Stimulated activated CD4-positive, alpha-beta T cell treated with anti-CD3 and anti-CD28 coated beads, Interleukin-4, amount 100 ng/mL, for 48 hours (primary cell): ENCODE data around the gene GALP.
A peak's percentile ranks its signal among the peaks of the same experiment; 100 is the strongest.
"Not testable (repeated sequence)": the region's sequence is repeated elsewhere in the genome, so short reads cannot be mapped to it uniquely, and the experiment has no call there.

Experiments used
- DNase-seq, 2 donors: peaks; one replicate each; pipeline ENCODE4 v3.0.0-alpha.2; 2020; ENCODE audit warnings: low read depth in 2 of 2

The GALP gene

DNA sequence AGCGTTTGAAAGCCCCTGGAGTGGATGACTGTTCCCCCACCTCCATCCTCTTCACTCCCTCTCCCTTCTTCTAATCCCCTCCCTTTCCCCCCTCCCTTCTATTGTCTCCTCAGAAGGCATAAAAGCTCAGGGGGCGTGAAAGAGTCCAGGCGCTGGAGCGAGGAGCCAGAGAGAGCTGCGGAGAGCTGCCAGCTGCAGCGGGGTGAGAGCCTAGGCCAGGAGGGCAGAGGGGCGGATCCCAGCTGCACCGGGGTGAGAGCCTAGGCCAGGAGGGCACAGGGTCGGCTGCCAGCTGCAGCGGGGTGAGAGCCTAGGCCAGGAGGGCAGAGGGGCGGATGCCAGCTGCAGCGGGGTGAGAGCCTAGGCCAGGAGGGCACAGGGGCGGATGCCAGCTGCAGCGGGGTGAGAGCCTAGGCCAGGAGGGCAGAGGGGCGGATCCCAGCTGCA lies at the start of gene GALP:
Gene GALP, plus strand, starts transcription at position 148 of the 447 bp plus-strand sequence. CDS start 1,101 bp downstream, outside the sequence.
- not testable (repeated sequence) for DNase-seq

GRCh38 chr19:56126983-56127780 lies 48.6 kb upstream of the GALP start:
- DNase-seq = no peak

DNA sequence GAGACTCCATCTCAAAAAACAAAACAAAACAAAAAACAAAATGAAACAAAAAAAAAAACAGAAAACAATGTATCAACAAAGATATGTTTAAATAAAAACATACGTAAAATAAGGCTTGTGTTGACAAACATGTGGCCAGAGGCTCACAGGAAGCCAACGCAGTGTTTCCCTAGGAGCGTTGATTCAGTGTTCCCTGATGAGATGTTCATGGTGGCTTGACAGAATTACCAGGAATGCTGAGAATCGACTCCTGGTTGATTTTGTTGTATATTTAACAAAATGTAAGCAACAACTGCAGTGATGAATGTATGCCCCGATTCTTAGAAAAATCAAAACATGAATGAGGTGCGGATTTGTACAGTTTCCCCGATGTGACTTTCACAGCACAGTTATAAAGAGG lies 45.8 kb upstream of the GALP start:
- DNase-seq = no peak

GRCh38 chr19:56131651-56132050 lies 44.2 kb upstream of the GALP start:
- no peak for DNase-seq

DNA sequence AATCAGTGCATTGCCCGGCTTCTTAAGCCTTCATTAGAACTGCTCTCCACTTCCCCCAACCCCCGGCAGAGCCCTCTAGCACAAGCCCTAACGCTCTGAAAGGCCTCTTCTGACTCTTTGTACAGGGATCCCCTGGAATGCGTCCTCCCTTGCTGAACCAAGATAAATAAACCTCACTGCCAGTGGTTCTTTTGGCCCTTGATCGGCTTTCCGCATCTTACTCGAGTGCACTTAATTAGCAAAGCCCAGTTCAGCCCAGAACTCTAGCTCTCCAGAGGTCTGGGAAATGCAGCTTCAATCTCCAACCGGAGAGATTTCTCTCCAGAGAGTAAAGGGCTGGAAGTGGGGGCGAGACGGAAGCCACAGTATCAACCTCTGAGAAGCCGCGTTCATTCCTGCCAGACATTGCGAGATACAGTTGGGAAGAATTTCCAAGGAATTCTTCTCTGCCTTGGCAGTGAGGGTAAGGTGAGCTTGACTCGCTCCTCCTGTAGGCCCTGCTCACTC lies 43.4 kb upstream of the GALP start:
- DNase-seq = no peak

DNA sequence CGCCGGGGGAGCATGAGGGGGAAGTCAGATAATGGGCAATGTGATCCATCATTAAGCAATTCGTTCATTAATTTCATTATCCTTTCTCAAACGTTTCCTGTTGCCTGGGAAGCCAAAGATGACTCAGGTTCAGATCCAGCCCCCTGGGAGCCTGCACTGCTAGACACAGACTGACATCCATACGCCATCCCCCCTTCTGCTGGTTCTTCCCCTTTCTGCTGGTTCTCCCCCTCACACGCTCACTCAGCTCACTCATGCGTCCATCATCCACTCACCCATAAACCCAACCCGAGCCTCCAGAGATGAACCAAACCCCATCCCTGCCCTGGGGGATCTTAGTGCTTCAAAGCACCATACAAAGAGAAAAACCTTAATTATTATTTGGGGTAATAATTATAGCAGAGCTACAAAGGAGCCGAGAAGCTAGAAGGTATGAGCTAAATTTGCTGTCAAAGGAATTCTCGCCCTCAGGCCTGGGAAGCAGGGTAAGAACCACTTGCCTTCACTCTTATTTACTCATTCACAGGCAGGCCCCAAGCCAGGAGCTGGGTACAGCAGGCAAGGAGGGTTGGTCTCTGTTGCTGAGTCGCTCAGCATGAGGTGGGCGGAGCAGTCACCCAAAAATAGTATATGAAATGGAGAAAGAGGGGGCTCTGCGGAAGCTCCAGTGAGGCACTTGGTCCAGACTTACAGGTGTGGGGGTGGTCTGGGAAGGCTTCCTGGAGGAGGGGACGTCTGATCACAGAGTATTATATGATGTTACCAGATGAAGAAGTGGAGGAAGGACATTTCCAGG lies 41.8 kb upstream of the GALP start:
- DNase-seq = no peak

GRCh38 chr19:56134654-56134921 lies 41.2 kb upstream of the GALP start:
- no peak for DNase-seq

- DNase-seq = no peak
Observed at GRCh38 chr19:56136362-56136761, 39.4 kb upstream of the GALP start.

DNA sequence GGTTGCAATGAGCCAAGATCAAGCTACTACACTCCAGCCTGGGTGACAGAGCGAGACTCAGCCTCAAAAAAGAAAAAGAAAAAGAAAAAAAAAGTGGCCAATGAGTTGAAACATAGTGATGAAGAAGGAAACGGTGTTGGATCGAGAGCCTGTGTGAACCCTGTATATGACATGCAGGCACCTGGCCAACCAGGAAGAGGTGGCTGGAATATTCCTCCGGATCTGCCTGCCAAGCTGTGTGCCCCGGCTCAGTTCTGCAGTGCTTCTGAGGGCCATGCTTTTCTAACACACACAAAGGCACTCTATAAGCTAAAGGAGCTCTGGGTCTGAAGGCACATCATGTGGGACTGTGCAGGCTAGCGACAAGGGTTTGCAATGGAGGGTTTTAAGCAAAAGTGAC lies 38.4 kb upstream of the GALP start:
- DNase-seq = no peak

DNA sequence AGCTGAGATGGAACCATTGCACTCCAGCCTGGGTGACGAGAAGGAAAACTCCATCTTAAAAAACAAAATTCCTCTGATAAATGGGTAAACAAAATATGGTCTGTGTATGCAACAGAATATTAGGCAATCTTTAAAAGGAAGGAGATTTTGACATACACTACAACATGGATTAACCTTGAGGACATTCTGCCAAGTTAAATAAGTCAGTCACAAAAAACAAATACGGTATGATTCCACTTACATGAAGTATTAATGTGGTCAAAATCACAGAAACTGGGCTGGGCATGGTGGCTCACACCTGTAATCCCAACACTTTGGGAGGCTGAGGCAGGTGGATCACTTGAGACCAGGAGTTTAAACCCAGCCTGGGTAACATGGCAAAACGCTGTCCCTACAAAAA lies 37.7 kb upstream of the GALP start:
- DNase-seq = no peak

- no peak for DNase-seq
Observed at GRCh38 chr19:56139847-56140582, 35.8 kb upstream of the GALP start.

DNA sequence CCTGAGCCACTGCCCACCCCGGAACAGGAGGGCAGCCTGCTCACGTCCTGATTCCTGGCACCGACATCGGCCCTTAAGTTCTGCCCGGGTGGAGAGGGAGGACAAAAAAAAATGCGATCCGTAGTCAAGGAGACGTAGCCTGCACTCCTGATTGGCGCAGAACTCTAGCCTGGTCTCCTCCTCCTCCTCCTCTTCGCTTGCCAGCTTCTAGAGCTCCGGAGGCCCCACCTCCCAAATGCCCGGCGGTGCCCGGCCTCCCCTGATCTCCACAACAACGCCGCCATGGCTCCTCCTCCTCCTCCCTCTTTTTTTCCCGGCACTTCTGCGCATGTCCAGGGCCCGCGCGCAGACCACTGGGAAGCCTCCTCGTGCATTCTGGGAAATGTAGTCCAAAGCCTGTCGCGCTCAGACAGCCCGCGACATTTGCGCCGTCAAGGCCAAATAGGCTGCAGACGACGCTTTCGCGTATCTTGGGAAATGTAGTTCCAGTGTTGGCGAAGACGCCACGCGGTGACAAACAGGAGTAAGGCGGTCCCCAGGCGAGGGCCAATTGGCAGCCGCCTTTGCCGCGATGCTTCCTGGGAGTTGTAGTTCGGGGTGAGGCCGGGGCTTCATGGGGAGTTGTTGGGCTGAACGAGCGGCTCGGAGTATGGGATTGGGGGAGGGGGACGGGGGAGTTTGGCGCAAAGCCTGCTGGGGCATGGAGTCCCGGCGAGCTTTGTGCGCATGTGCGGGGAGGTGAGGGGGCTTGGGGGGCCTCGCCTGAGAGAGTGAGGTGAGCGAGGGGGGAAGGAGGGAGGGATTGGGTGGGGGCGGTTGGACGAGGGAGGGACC lies 35.0 kb upstream of the GALP start, which contains the start of gene ZNF444:
Gene ZNF444, plus strand, starts transcription at position 705 of the 834 bp plus-strand sequence. CDS start 5,625 bp downstream, outside the sequence.
- peak; percentile 96 to 99 for DNase-seq

- no peak for DNase-seq
Observed at GRCh38 chr19:56141417-56141993, 34.3 kb upstream of the GALP start.

GRCh38 chr19:56142087-56142787 lies 33.6 kb upstream of the GALP start:
- no peak for DNase-seq

DNA sequence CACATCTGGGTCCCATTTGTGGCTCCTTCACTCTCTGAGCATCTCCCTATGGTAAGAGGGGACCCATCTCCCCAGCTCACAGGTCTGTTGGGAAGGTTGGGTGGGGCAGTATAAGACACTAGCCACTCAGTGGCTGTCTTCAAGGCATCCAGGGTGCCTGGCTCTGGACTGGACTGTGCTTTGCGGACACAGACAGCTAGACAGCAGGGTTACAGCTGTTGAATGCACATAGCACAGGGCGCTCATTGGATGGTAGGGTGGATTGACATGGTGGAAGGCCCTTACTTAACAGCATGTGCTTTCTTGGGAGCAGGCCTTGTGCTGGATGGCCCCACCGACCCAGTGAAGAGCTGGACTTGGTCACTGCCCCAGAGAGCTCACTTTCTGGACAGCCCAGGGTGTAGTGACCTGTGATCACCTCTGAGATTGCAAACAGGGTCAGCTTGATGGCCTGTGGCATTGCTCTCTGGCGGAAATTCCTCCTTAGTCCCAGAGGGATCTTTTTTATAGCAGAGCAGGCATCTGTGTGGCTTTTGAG lies 32.8 kb upstream of the GALP start:
- DNase-seq = no peak

DNA sequence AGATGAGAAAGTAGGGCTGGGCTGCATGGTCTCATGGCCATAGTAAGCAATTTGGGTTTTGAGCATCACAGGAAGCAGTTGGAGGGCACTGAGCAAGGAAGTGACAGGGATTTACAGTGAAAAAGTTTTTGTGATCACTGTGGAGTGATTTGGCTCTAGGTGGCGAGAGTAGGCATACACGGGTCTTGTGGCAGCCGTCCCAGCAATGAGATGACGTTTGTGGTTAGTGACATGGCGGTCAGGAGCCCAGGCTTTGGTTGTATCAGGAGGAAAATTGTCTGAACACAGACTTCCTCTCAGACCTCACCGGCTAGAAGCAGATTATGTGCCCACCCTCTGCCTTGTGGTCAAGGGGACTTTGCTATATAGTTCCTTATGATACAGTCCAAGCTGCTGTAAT lies 31.4 kb upstream of the GALP start:
- no peak for DNase-seq

DNA sequence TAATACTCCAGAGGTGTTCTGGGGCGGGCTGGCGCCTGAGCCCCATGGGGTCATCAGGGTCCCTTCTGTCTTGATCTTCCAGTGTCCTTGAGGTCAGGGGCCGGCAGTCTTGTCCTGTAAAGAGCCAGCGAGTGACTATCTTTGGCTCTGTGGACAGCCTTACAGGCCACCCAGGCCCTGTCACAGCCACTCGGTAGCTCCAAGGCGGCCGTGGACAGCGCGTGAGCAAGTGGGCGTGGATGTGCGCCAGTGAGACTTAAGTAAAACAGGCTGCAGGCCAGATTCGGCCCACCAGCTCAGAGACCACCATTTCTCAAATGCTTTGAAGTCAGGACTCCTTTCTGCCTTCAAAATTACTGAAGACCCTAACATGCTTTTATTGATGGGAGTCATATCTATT lies 31.0 kb upstream of the GALP start:
- DNase-seq = no peak

GRCh38 chr19:56145698-56146097 lies 30.1 kb upstream of the GALP start:
- no peak for DNase-seq

DNA sequence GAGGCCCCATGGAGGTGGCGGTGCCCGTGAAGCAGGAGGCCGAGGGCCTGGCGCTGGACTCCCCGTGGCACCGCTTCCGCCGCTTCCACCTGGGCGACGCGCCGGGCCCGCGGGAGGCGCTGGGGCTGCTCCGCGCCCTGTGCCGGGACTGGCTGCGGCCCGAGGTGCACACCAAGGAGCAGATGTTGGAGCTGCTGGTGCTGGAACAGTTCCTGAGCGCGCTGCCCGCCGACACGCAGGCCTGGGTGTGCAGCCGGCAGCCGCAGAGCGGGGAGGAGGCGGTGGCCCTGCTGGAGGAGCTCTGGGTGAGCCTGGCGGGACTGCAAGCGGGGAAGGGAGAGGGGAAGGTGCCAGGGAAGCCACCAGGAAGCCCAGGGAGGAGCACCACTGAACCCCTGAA lies 28.9 kb upstream of the GALP start:
- DNase-seq = no peak

GRCh38 chr19:56147307-56147706 lies 28.5 kb upstream of the GALP start:
- no peak for DNase-seq
